NCI-H446 treated with DMSO at 0.1 percent for 48 hours (cell line): ENCODE results near the gene EBF3.
A peak's percentile ranks its signal among the peaks of the same experiment; 100 is the strongest.

Source experiments
- DNase-seq: peaks from one replicate; lab custom pipeline; 2025; lab: John Stamatoyannopoulos, UW

The EBF3 gene

DNA sequence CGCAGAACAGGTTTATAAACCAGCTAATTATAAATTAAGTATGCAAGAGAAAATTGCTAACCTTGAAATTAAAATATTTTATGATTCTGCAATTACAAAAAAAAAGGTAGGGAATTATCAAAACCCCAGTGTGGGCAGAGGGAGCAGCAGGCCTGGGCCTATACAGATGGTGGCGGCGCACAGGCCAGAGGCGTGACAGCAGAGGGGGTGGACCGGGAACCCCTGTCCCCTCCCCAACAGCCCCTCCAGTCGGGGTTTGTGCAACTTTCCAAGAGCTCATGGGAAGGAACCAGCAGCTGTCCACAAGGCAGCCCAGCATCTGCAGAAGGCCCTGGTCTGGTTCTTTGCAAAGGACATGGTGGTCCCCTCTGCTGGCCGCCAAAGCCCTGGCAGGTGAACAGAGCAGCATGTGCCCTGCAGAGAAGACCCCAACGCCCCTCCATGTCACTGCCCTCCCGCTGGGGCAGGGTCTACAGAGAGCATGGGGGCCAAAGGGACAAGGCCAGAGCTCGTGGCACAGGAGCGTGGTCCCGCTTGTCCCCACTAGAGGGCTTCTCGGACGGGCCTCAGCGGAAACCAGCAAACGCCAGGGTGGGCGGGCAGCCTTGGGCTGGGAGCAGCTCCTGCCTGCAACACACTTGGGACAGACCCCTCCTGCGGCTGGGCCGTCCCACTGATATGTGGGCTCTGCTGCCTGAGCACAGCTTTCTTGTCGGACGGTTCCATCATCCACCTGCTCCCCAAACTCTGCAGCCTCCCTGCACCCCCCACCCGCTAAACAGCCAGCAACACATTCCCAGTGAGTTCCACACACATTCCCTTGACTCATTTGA, 75.1 kb downstream of the EBF3 start:
- no peak for DNase-seq

DNA sequence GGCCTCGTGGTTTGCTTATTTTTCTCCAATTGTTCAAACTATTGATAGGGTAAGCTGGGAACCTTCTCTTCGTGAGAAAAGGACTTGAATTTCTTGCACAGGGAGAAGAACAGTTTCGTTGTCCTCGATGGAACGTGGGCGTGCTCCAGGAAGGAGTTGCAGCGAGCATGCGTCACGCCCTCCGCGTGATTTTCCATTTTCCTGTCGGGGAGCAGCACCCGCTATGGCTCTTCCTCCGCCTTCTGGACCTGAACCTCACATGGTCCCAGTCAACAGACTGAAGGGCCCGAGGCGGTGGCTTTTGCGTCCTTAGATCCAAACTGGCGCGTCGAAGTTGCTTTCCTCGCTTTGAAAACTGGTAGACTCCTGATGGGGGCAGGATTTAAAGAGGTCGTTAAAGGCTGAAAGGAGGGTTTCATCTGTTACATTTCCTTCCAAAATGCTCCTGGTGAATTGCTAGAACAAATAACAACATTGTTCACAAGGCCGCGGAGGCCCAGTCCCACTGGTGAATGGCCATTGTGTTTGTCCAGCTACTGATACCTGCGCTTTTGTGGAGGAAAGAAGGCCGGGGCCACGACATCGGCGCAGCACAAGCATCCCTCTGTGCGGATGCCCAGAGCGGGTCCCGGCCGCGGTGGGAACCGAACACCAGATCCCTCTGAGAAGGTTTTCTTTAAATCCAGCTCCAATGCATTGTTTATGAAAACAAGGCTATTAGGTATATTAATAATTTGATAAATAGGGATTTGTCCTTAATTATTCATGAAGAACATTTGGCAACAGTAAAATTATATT, 75.9 kb downstream of the EBF3 start:
- no peak for DNase-seq

DNA sequence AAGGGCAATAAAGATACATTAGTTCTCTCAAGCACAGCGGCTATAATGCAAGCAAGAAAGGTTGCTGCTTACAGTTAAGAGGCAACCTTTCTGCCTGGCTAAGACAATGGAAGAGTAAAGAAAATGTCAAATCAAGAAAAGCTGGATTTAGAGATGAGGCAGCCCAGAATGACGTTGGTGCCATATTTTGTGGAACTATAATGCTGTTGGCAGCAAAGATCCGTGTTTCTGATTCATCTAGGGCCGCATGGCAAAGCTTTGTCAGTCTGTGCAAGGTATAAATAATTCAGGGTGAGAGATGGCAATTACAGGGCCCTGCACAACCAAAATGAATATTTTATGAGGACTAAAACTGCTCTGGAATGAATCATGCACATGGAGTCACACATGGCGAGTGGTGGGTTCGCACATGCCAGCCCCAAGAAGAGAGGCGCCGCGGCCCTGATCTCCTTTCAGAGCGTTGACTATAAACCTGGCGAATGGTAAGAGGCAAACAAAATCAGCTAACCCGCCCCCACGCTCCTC, 76.6 kb downstream of the EBF3 start:
- DNase-seq = no peak

DNA sequence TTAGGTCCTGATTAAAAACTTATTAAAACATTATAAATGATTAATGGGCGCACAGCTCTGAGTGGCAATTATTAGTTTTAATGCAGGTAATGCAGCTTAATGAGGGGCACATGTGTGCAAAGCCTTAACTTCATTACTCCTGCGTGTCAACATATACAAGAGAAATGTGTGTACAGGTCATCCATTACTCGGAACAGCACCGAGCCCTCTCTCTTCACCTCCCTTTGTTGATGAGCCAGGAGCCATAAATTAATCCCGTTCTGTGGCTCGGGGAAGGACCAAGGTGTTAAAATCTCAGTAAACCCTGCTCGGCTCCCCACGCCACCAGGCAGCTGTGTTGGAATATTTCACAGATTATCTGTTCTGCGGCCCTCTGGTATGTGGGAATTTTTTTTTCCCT, 77.8 kb downstream of the EBF3 start:
- no peak for DNase-seq

DNA sequence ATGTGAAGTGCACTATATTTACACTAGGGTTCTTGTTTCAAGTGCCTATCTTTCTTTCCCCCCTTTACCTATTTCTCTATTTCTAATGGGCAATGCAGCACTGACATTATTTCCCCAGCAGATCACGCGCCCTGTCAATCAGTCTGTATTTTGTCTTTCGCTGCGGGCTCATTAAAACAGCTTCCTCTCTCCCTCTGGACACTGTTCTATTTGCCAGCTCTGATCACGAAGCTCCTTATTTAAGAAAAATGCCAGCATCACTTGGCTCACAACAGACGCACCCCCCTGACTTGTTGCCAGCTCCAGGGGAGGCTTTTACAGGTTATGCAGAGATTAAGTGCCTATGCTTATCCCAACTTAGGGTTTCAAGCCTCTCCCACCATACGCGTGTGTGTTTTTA, 78.5 kb downstream of the EBF3 start:
- DNase-seq = no peak

- DNase-seq = no peak
Observed at GRCh38 chr10:129884398-129885078, 79.5 kb downstream of the EBF3 start.

GRCh38 chr10:129883626-129884397, 80.3 kb downstream of the EBF3 start:
- no peak for DNase-seq

- no peak for DNase-seq
Observed at GRCh38 chr10:129883029-129883428, 81.0 kb downstream of the EBF3 start.

- no peak for DNase-seq
Observed at GRCh38 chr10:129882291-129883010, 81.6 kb downstream of the EBF3 start.

DNA sequence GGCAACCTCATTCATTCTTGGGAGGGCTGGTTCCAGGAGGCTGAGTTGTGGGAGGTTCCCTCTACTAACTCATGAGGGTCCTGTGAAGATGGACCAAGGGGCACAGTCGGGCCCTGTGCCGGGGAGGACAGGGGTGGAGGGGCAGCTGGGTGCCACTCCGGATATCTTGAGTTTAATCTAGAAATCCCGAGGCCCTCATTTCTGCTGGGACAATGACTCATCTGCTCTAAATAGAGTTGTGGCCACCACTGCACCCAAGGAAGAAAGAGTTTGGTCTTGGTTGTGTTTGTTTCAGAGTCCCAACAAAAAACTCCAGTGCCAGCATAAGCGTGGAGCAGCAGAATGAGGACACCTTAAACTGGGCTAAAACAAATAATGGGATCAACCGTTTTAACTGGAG, 82.4 kb downstream of the EBF3 start:
- DNase-seq = no peak

- DNase-seq = no peak
Observed at GRCh38 chr10:129880191-129880870, 83.7 kb downstream of the EBF3 start.

GRCh38 chr10:129879655-129880054, 84.4 kb downstream of the EBF3 start:
- DNase-seq = no peak

DNA sequence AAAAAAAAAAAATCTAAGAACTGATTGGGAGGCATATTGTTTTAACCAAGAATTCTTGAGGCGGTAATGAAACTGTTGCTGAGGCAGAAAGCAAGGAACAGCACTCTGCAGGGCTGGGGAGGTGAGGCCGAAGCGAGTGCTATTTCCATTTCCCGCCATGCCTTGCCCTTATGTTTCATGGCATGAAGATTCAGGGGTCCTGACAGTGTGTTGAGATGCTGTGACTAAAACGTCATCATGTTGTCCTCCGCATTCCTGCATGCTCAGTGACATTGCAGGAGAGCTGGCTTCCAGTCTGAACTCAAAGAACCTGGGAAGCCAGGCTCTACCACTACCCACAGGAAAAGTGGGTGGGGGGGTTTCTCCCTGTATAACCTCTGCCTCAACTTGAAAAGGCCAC, 85.2 kb downstream of the EBF3 start:
- no peak for DNase-seq

DNA sequence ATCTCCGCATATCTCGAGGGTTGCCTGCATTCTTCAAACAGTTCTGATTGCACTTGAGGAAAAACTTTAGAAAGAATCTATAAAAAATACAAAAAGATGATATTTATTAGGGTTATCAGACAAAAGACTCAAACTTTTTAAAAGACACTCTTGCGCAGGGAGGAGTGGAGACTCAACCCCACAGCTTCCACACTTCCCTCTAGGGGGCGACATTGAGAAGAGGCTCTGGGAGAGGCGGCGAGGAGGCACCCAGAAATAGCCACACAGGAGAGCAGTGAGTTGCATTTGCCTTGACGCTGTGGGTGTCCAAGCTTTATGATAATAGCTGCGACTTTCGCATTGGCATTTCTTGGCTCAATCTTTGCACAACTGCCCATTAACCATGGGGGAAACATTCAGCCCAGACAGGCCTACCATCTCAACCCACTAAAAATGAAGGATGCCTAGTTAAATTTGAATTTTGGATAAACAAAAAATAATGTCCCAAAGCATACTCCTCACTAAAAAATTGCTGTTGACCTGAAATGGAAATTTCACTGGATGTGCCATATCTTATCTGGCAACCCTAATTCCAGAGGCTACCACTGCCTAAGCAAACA, 86.2 kb downstream of the EBF3 start:
- DNase-seq = no peak

- no peak for DNase-seq
Observed at GRCh38 chr10:129876838-129877237, 87.2 kb downstream of the EBF3 start.

DNA sequence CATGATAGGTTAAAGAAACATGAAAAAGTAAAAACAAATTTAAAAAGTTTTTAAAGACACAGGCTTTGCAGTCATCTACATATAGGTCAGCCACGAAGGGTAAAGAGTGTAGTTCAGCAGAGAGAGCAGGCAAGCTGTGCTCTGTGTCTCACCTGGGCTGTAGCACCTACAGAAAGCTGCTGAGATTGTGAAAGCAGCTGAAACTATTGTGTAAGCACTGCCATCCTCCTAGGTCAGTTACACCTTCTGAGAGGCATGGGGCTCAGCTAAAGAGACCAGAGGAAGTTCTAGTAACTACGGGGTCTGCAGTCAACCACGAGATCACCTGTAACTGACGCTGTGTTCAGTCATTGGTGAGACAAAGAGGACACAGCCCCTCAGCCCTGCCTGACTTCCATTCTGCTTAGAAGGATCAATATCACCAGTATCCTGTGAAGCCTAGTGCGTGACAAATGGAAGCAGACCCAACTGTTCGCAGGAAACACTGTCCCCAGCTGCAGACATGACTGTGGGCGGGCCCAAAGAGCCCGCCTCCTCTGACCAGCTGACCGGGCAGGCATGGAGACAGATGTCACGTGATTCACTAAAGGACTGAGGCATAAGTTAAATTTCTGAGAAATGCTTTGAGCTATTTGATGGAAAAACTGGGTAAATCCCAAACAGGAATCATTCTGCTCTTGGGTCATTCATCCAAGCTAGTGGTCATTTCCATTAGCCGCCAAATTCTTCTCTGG, 87.9 kb downstream of the EBF3 start:
- no peak for DNase-seq

GRCh38 chr10:129873351-129873750, 90.7 kb downstream of the EBF3 start:
- DNase-seq = no peak

- DNase-seq = no peak
Observed at GRCh38 chr10:129871966-129872365, 92.1 kb downstream of the EBF3 start.

DNA sequence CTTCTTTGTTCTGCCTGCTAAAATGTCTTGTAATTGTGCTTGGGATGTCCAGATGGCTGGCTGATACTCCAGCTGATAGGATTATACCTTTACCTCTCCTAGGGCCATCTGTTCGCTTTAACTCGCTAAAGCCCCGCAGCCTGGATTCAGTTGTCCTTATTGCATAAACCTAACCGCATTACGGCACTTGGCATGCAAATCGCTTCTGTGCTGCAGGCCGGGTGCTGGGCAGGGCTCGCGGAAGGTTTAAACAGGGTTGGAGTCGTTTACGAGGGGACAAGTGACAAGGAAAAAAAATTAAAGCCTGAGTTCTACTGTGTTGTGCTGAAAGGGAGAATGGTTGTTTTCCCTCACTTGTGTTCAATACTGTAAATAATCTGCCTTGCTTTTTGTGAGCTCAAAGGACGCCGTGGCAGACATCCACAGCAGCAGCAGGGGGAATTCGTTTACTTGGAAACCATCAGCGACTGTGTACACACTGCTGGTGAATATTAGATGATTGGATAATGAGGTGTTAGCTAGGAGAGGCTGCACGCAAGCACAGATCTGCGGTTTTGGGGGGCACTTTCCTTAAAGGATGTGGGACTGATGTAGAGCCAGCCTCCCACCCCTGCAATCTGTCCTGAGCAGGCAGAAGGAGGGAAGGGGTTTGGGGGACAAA, 93.0 kb downstream of the EBF3 start:
- DNase-seq = peak; percentile 58
